Ishikawa (cell line): Measurements from ENCODE around the gene MBD1.

ENCODE experiments used
- CEBPB ChIP-seq: IDR thresholded peaks from 2 replicates; pipeline ENCODE4 v1.6.1; 2012
- CREB1 ChIP-seq: IDR thresholded peaks from 2 replicates; pipeline ENCODE4 v1.6.1; 2012; ENCODE audit warnings: low read depth
- EGR1 ChIP-seq: IDR thresholded peaks from 2 replicates; pipeline ENCODE4 v1.6.1; 2012
- EP300 ChIP-seq: IDR thresholded peaks from 2 replicates; pipeline ENCODE4 v1.6.1; 2012; ENCODE audit warnings: borderline replicate concordance
- FOXM1 ChIP-seq: IDR thresholded peaks from 2 replicates; pipeline ENCODE4 v1.6.1; 2012; ENCODE audit warnings: low read depth, borderline replicate concordance
- MAX ChIP-seq: IDR thresholded peaks from 2 replicates; pipeline ENCODE4 v1.6.1; 2012
- NFIC ChIP-seq: IDR thresholded peaks from 2 replicates; pipeline ENCODE4 v1.6.1; 2012
- RAD21 ChIP-seq: IDR thresholded peaks from 2 replicates; pipeline ENCODE4 v1.6.1; 2012; ENCODE audit warnings: low read depth
- REST ChIP-seq: IDR thresholded peaks from 2 replicates; pipeline ENCODE4 v1.6.1; 2012; ENCODE audit warnings: low read depth, mild to moderate bottlenecking
- TAF1 ChIP-seq: IDR thresholded peaks from 2 replicates; pipeline ENCODE4 v1.6.1; 2012; ENCODE audit warnings: low read depth, mild to moderate bottlenecking
- TCF12 ChIP-seq: IDR thresholded peaks from 2 replicates; pipeline ENCODE4 v1.6.1; 2012; ENCODE audit warnings: low read depth
- TEAD4 ChIP-seq: IDR thresholded peaks from 2 replicates; pipeline ENCODE4 v1.6.1; 2012
- USF1 ChIP-seq: IDR thresholded peaks from 2 replicates; pipeline ENCODE4 v1.6.1; 2012
- YY1 ChIP-seq: IDR thresholded peaks from 2 replicates; pipeline ENCODE4 v1.6.1; 2012; ENCODE audit warnings: low read depth
- ZBTB7A ChIP-seq: IDR thresholded peaks from 2 replicates; pipeline ENCODE4 v1.6.1; 2012; ENCODE audit warnings: low read depth

The MBD1 gene

GRCh38 chr18:50289108-50289443 is 7.8 kb upstream of the MBD1 start:
- TF ChIP-seq TEAD4 (no peak), FOXM1 (no peak), EGR1 (no peak), USF1 (no peak), YY1 (no peak), NFIC (no peak), TCF12 (no peak), EP300 (no peak), RAD21 (no peak), CREB1 (no peak), REST (no peak), MAX (no peak), CEBPB (no peak), TAF1 (no peak), ZBTB7A (no peak)

- TF ChIP-seq EP300 (0 out of 2 replicates have a peak, but pooled peaks have one; percentile 6), NFIC (no peak), REST (no peak), YY1 (peak; percentile 100), ZBTB7A (peak; percentile 95), CEBPB (no peak), USF1 (0 out of 2 replicates have a peak, but pooled peaks have one; percentile 4), CREB1 (peak; percentile 24; the same call in 1 of the 2 replicates), MAX (peak; percentile 57; the same call in 1 of the 2 replicates), RAD21 (no peak), TAF1 (peak; percentile 20; the same call in 1 of the 2 replicates), EGR1 (peak; percentile 100), TEAD4 (peak; percentile 58; the same call in 1 of the 2 replicates), TCF12 (no peak; the same call in 1 of the 2 replicates), FOXM1 (no peak)
Observed at GRCh38 chr18:50287441-50288347, 6.4 kb upstream of the MBD1 start, which contains the start of gene CXXC1. Gene CXXC1 (minus strand): TSS chr18:50287692. CDS start chr18:50287589, 103 bp downstream.

GRCh38 chr18:50287028-50287440 is 5.7 kb upstream of the MBD1 start:
- TF ChIP-seq YY1: no peak
- TF ChIP-seq MAX: no peak

GRCh38 chr18:50286391-50287027 is 5.2 kb upstream of the MBD1 start:
- no peak for TF ChIP-seq TCF12
- no peak for TF ChIP-seq YY1
- no peak for TF ChIP-seq ZBTB7A
- no peak for TF ChIP-seq EGR1
- TF ChIP-seq USF1: no peak
- TF ChIP-seq NFIC: no peak
- no peak for TF ChIP-seq CEBPB
- TF ChIP-seq MAX: no peak
- no peak for TF ChIP-seq TEAD4
- TF ChIP-seq TAF1: no peak
- no peak for TF ChIP-seq RAD21
- TF ChIP-seq FOXM1: no peak
- no peak for TF ChIP-seq EP300
- no peak for TF ChIP-seq REST
- no peak for TF ChIP-seq CREB1
